K562 (cell line): ENCODE measurements around the gene CCNJL. TPM values are rescaled to one million over a fixed set of nuclear protein-coding genes. Genes with fewer than 3 reads are reported as not detected.

Experiments
- polyA plus RNA-seq, 8 experiments: library from polyadenylated mRNA; depleted of rRNA in 4 of 8; stranded (reverse) in 5 of 8; unstranded in 3 of 8; fragments of >200 nt; fragmentation: Nextera tagmentation in 2 of 8; fragmentation: Illumina TruSeq in 1 of 8; extraction: Ambion mirVana in 2 of 8; extraction: Trizol in 1 of 8; gene quantifications; 2 replicates each; pipeline versions ENCODE4 v1.2.1 to v1.2.3, GENCODE V29; 2011 to 2014; ENCODE audit warnings: inconsistent platforms in 1 of 8, missing spikeins in 1 of 8
- total RNA-seq, 7 experiments: library from RNA; depleted of rRNA in 6 of 7; stranded (reverse); fragments of >200 nt in 6 of 7; fragmentation: Illumina TruSeq in 2 of 7; extraction: Trizol in 2 of 7; gene quantifications; 2 replicates each; pipeline versions ENCODE4 v1.2.1 to v1.2.3, GENCODE V29; 2011 to 2021; ENCODE audit warnings: low replicate concordance in 1 of 7
- TF ChIP-seq, protein P1 (sequence below): fragments of 450-650 bp; IDR thresholded peaks from 2 replicates; pipeline ENCODE4 v1.6.1; 2016; ENCODE audit warnings: borderline replicate concordance
- TF ChIP-seq, protein P2 (sequence below), 3 experiments: fragments of 200-800 bp in 1 of 3; sonication (Bioruptor generic) in 1 of 3; sonication (generic) in 1 of 3; formaldehyde crosslinking in 1 of 3; IDR thresholded peaks; 2 replicates each; pipeline versions ENCODE4 v1.6.1 to v1.8.0; 2016 to 2022; ENCODE audit warnings: mild to moderate bottlenecking in 2 of 3, missing compliant biosample characterization in 2 of 3, missing genetic modification characterization in 2 of 3, missing genetic modification reagents in 1 of 3

Gene CCNJL
- total and polyA plus RNA-seq, 9 of the 15 experiments (the other 6 are each of a cell fraction or from before 2014, with no cell fraction given): 0.04 TPM; not detected in 8

DNA sequence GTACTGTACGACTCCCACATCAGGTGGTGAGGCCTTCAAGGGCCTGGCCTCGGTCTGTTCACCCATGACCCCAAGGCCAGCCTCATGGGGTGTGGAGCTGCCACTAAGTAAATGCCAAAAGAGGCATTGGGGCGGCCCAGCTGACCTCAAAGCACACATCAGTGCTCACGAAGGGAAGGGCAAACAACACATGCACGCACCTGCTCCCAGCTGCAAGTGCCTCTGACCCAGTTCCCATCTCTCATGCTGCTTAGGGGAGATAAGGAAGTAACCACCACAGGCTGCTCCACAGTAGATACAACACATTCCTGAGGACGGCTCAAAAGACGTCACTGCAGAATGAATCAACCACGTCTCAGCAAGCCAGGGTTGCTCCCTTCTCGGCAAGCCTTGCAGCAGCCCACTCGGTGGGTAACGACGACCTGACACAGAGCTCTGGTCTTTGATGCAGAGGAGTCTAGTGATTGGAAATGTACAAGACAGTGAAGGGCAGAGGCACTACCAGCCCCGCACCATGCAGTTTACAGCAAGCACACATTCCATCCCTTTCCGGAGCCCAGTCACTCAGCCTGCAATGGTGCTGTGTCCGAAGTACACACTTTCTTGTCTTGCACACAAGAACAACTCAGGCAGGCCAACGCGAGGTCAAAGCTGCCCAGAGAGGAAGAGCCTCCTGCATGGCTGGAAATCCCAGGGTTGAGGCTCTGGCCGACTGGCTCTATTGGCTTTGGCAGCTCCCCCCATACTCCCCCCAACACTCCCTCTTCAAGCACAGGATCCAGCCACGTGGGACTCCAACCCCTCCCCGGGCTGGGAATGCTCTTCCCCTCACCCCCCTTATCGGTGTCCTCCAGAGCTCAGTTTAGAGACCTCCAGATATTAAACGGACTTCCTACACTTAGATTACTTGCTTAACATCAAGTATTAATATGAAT is 51.2 kb downstream of the CCNJL start (continued):
- TF ChIP-seq, protein P1, sequence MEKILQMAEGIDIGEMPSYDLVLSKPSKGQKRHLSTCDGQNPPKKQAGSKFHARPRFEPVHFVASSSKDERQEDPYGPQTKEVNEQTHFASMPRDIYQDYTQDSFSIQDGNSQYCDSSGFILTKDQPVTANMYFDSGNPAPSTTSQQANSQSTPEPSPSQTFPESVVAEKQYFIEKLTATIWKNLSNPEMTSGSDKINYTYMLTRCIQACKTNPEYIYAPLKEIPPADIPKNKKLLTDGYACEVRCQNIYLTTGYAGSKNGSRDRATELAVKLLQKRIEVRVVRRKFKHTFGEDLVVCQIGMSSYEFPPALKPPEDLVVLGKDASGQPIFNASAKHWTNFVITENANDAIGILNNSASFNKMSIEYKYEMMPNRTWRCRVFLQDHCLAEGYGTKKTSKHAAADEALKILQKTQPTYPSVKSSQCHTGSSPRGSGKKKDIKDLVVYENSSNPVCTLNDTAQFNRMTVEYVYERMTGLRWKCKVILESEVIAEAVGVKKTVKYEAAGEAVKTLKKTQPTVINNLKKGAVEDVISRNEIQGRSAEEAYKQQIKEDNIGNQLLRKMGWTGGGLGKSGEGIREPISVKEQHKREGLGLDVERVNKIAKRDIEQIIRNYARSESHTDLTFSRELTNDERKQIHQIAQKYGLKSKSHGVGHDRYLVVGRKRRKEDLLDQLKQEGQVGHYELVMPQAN: no peak
- TF ChIP-seq, protein P2, sequence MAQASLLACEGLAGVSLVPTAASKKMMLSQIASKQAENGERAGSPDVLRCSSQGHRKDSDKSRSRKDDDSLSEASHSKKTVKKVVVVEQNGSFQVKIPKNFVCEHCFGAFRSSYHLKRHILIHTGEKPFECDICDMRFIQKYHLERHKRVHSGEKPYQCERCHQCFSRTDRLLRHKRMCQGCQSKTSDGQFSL (CRISPR knock-in tag; IDR thresholded peaks at IDR 0.05): peak; percentile 68
- TF ChIP-seq, protein P2 (tag; IDR thresholded peaks at IDR 0.05): peak in 1 of 2 experiments; percentile 38; a peak in 1 of 4 replicates
